ENCODE data around the gene RBM44. TPM values are rescaled to one million over a fixed set of nuclear protein-coding genes. Genes with fewer than 3 reads are reported as not detected.
"Not testable (repeated sequence)": the region's sequence is repeated elsewhere in the genome, so short reads cannot be mapped to it uniquely, and the experiment has no call there.

The RBM44 gene, protein sequence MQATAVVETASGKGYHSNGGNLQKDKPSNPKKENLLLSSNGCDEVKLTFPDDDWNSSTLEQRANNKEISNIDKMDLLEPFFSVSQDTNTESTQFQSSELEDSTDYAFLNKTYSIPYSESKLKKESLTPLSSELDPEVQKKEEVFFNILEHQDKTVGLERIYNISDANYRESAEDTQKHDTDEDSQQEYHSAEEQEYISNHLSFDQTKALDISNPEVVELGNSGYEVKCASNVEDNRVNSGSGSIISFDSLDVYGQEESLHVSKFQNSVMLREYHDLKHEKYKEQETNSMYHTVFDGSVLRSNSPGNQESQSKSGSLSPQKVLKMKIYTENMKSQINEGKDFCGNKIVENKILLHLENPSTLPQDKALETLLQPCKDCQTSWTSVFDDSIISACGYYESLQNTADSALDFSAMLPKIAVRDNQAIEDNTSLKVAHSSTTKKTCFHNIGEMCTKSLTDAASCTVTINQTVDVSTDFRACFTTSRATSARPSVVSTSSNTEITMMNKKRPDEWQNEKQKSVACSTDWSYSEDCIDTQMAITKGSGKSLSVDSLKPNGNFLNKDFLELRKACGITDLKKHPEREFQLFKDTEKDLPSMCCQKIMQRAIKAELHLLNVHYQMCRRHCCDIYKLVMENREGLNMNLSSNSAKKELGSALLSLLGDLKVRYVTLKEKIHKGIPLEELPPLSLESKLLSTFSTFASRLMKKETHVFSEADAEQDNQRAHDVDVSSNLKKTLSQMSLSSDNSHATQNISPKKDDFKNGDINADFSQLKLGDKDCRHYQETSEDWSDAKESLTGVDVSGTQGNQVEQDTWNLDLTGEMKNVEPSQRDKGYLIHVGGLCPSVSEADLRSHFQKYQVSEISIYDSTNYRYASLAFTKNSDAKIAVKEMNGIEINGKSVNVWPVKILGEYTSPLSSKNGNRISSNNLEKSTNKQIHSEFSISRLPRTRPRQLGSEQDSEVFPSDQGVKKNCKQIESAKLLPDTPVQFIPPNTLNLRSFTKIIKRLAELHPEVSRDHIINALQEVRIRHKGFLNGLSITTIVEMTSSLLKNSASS
- 0.22 and 0.60 TPM in 2 replicates for total RNA-seq

DNA sequence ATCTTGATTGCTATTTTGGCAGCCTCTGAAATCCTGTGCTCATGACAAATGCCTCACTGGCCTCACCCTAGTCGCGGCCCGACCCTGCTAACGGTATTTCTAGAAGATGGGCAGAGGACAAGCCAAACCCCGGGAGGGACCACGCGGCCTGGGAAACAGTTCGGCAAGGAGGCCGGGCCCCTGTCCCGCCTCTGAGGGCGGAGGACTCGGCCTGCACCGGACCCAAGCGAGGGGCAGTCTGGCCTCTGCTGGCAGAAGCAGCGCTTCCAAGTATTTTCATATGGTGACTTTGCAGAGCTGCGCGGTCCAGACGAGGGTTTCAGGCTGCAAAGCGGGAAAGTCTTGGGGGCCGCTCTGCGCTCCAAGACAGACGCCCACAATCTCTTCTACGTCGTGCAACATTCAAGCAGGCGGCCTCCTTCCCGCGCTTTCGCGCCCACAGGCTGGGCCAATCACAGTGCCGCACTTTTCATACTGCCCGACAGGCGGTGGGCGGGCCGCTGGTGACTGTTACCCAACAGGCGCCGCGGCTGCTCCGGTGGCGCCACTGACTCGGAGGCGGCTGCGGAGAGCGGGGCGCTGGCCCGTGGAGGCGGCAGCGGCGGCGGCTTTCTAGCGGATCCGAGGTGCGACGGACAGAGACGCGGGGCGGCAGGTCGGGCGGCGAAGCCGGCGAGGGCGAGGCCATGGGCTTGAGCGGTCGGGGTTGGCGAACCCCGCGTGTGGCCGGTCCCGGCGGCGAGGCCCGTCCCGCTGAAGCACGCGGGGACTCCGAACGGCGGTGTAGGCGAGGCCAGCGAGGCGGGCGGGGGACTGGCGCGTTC lies at the start of gene RBM44:
RBM44 (plus strand) TSS at position 544 of the 824 bp plus-strand sequence. CDS start 14,831 bp downstream, outside the sequence.
- no peak for DNase-seq (ENCODE audit: low read depth in 2 of 2)

DNA sequence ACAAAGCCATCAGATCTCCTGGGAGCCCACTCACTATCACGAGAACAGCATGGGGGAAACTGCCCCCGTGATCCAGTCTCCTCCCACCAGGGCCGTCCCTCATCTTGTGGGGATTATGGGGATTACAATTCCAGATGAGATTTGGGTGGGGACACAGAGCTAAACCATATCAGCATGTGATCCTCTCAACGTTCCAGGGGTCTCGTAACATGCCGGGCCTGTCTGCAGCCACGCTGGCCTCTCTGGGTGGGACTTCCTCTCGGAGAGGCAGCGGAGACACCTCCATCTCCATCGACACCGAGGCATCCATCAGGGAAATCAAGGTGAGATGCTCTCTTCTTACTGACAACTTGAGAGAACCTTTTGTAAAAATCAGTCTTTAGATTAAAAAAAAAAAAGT lies 49.6 kb upstream of the RBM44 start:
- no peak for DNase-seq (ENCODE audit: low read depth in 2 of 2)

DNA sequence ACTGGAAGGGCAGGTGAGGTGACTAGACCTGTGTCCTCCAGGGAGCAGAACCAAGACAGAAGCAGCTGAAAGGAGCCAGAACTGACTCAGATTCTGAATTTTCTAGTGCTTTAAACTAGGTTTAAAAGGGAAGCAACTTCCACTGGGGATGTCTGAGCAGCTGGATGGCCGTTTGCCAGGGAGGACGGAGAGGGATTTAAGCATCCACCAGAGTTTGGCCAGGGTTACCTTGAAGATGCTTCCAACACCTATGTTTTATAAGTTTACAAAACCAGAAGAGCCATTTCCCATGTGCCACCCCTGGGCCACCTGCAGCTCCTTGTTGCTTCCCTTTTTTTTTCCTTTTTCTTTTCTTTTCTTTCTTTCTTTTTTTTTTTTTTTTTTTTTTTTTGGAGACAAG lies 48.6 kb upstream of the RBM44 start:
- DNase-seq (ENCODE audit: low read depth in 2 of 2), result no peak

DNA sequence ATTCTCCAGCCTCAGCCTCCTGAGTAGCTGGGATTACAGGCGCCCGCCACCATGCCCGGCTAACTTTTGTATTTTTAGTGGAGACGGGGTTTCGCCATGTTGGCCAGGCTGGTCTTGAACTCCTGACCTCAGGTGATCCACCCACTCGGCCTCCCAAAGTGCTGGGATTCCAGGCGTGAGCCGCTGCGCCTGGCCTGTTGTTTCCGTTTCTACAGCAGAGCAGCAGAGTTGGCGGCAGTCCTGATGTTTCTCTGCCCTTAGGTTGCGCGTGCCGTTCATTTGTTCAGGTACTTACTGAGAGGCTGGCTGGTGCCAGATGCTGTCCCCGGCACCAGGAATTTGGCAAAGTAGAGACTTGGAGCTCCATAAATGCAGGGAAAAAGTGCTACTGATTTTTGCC lies 48.1 kb upstream of the RBM44 start:
- DNase-seq (ENCODE audit: low read depth in 2 of 2), result peak in 1 of 2 donors; percentile 20

DNA sequence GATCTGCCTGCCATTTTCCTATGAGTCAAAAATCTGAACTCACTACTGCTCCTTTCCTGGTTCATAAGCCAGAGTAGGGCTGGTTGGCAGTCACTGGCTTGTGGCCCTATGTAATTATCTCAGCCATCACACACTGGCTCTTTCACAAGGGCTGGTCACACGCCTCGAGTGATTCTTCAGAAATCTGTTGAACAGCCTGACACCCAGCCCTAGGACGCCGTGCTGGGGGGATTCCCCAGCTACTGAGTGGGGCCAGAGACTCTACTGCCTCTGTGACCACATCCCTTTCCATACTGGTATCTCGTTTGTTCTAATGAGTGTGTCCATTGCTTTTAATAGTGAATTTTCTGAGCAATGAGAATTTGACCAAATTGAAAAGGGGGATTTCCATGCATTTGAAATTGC lies 45.8 kb upstream of the RBM44 start:
- no peak for DNase-seq (ENCODE audit: low read depth in 2 of 2)

DNA sequence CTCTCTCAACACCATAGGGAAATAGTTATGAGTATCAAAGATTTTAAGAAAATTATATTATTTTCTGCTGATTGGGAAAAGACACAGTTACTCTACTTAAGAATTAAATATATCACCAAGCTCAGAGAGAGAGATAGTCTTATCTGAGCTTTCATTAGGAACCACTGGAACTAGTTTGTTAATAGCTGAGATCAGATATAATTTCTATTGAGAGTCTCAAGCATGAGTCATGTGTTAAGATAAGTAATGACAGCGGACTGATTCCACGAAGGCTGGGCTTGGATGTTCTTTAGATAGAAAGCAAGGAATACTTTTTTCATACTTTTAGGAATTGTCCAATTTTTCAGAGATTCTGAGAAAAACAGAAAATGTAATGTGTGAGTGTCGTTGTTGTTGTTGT lies 44.4 kb upstream of the RBM44 start:
- no peak for DNase-seq (ENCODE audit: low read depth in 2 of 2)

DNA sequence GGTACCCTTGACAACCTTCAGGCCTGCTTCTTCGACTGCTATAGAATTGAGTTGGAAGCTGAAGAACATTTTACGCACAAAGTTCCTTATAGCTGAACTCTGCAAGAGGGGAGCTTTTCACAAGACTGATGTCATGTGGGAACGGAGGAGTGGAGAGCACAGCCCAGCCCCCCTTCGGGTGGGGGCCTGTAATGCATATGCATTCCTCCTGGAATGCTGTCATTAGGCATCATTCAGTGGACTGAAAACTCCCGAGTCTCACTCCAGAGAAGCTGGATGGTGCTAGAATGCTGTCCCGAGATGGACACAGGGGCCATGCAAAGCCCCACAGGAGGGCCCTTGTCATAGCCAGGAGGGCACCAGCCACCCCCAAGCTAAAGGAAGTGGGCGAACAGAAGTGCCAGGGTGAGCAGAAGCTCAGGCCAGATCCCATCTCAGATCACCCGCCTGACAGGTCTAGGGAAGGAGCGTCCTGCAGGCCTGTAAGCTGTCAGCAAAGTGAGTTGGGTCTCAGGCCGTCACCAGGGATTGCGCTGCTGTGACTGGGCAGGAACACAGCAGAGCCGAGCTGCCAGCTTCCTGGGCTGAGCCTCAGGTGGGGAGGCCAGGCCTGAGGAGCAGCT lies 43.8 kb upstream of the RBM44 start:
- DNase-seq (ENCODE audit: low read depth in 2 of 2), result no peak

DNA sequence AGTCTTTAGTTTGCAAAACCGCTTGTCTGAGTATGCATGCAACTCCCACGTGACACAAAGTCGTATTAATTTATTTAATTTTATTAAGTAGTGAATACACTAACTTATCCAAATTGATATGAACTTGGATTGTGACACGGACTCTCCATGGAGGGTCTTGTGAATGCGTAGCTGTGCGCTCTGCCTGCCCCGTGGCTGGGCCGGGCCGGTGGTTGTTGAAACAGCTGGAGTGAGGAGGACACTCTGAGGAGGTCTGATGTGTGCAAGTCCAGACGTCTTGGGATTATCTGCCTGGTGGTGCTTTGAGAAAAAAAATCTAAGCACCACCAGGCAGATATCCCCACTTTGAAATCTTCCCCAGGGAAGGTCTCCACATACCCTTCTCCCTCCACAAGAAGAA lies 41.0 kb upstream of the RBM44 start:
- DNase-seq (ENCODE audit: low read depth in 2 of 2), result no peak

DNA sequence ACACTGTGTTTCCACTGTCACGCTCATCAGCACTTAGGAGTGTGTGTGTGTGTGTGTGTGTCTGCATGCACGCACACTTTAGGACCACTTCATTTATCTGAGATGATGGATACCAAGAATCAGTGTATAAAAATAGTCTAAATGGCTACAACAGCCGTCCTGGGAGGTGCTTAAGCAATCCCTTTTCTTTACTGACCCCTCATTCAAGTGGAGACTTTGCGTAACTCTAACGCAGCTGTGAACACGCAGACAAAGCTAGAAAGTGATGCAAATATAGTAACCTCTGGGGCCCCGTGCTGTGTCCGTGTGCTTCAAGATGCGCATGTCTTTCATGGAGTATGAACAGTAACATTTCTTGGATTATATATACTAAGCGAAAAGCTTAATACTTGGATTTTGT lies 40.4 kb upstream of the RBM44 start:
- no peak for DNase-seq (ENCODE audit: low read depth in 2 of 2)

DNA sequence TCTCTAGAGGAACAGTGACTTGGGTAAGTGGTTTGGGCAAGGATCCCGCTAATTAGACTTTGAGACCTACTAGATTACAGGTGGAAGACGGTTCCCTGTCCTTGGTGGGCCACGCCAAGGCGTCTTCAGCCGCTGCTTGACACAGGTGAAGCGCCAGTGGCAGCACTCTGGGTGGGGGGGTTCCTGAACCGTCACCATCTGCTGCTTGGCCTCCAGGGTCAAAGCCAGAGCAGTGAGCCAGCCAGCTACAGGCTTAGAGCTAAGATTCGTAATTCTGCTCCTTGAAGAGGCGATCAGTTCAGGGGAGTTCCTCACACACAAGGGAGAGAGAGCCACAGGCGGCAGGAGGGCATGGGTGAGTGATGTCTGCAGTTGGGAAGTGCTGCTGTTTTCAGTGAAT lies 39.4 kb upstream of the RBM44 start:
- no peak for DNase-seq (ENCODE audit: low read depth in 2 of 2)

DNA sequence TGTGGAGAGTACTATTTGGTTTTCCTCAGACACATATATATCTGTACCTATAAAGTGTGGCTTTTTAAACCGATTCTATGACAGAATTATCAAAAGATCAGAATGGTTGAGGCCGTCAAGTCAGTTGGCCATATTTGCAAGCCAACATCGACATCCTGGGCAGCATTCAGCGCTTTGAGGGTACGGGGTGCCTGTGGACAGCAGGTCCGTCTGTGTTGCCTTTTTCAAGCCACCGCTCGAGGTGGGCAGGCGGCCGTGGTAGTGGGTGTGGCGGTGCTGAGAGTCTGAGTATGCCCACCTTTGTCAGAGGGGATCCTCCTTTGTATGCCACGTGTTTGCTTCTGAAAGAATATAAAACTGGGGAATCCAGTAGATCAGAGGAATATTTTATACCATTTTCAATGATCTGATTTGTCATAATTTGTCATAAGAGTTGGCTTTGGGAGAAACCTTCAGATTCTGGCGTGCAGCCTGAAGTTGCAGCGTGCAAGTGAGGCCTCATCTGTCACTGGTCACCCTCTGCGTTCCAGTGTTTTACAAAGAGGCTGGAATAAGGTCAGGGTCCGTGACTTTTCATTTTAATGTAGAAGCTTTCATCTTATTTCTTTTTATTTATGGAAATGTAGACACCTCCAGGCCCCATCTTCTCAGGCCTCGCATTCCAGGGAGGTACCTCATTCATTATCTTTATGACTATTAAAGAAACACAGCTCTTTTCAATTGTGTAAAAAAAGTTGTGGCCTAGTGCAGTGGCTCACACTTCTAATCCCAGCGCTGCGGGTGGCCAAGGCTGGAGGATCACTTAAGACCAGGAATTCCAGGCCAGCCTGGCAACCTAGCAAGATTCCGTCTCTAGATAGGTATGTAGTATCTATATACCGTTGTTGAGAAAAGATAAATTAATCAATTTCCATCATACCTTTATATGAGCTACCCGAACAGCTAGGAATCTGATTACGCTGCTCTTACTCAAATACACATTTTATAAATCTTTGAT lies 37.8 kb upstream of the RBM44 start:
- no peak for DNase-seq (ENCODE audit: low read depth in 2 of 2)

DNA sequence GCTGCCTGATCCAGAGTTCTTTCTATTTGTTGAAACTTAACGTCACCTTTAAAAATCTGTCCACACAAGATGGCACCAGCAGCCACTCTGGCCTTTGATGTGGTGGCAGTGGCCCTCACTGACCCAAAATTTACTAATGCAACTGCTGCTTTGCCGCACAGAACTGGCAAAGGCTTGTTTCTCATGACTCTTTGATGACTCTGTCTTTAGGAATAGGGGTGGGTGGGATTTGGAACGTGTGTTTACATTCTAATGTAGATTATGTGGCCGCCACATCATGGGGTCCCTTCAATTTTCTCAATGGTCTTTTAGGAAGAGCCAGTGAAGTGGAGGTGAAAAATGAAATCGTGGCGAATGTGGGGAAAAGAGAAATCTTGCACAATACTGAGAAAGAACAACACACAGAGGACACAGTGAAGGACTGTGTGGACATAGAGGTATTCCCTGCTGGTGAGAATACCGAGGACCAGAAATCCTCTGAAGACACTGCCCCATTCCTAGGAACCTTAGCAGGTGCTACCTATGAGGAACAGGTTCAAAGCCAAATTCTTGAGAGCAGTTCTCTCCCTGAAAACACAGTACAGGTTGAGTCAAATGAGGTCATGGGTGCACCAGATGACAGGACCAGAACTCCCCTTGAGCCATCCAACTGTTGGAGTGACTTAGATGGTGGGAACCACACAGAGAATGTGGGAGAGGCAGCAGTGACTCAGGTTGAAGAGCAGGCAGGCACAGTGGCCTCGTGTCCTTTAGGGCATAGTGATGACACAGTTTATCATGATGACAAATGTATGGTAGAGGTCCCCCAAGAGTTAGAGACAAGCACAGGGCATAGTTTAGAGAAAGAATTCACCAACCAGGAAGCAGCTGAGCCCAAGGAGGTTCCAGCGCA lies 36.0 kb upstream of the RBM44 start:
- DNase-seq (ENCODE audit: low read depth in 2 of 2), result not testable (repeated sequence)

DNA sequence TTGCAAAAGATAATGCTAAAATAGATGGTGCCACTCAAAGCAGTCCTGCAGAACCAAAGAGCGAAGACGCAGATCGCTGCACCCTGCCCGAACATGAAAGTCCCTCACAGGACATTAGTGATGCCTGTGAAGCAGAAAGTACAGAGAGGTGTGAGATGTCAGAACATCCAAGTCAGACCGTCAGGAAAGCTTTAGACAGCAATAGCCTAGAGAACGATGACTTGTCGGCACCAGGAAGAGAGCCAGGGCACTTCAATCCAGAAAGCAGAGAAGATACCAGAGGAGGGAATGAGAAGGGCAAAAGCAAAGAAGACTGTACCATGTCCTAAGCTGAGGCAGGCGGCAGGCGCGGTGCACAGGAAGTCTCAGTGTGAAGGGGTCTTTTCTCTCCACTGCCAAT lies 34.8 kb upstream of the RBM44 start:
- DNase-seq (ENCODE audit: low read depth in 2 of 2), result no peak

DNA sequence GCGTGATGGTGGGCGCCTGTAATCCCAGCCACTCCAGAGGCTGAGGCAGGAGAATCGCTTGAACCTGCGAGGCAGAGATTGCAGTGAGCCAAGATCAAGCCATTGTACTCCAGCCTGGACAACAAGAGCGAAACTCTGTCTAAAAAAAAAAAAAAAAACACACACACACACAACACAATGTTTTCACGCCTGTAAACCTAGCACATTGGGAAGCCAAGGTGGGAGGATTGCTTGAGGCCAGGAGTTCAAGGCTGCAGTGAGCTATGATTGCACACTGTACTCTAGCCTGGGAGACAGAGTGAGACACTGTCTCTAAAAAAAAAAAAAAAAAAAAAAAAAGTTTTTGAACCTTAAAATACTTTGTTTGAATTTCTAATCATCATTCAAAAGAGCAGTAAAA lies 33.5 kb upstream of the RBM44 start:
- not testable (repeated sequence) for DNase-seq (ENCODE audit: low read depth in 2 of 2)

DNA sequence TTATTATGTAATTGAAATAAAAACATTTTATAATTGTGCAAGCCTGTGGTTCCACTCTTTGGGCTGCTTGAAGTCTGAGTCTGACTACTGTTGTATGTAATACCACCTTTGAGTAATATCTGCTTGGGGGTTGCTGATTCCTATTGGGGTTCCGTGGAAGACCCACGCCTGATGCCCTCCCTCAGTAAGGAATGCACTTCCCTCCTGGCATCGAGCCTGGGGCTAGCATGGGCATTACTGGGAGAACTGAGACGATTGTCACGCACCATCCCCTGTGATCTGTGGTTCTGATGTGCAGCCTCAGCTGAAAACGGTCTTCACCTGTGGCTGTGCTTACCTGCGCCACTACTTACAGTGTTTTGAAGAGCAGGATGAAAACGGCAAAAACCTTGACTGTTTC lies 32.7 kb upstream of the RBM44 start:
- DNase-seq (ENCODE audit: low read depth in 2 of 2), result no peak

DNA sequence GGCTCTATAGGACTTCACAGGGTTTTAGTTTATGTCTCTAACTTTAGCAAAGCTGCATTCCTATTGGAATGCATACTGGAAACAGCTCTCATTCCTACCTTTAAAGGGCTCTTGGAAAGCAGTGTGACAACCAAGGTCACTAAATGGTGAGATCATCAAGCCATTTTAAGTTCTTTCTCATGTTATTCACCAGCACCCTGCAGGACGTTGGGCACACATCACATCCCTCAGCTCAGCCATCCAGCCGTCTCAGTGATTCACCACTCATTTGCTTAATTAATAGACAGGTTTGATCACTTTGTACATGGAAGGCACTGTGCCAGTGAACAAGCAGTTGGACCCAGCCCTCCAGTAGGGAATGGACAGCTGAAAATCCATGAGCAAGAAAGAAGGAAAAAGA lies 32.2 kb upstream of the RBM44 start:
- DNase-seq (ENCODE audit: low read depth in 2 of 2), result peak in 1 of 2 donors; percentile 22

DNA sequence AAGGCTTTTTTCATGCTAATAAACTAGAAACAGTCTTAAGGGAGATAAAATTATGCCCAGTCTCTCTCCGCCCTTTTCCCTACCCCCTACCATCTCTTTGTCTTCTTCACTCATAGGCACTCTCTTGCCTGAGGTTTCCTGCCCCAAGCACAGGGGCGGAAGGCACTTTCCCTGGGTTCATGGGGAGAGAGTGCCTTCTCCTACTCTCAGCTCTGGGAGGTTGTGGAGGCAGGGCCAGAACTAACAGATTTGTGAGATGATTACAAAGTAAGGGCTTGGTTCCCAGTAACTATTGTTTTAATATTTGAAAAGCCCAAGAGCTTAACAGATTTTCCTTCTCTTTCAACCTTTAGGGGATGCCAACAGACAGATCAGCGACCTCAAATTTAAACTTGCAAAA lies 26.1 kb upstream of the RBM44 start:
- no peak for DNase-seq (ENCODE audit: low read depth in 2 of 2)

DNA sequence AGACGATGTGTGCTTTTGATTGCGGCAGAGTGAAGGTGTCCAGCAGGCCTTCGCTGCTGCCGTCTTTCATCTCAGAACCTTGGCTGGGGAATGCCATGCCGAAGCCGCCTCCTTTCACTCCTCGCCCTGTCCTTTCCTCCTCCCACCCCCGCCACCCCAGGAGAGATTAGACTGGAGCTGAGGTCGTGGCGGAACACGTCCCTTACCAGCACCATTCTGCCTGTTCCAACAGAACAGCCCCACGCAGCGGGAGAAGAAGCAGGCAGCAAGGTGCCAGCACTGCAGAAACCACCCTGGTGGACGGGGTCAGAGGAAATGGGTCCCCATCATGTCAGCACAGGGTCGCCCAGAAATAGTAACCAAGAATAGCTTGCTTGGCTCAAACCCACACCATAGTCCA lies 24.8 kb upstream of the RBM44 start:
- DNase-seq (ENCODE audit: low read depth in 2 of 2), result no peak
